ENCODE results near the gene MTMR1. TPM values are rescaled to one million over a fixed set of nuclear protein-coding genes. Genes with fewer than 3 reads are reported as not detected.

MTMR1 gene
- total RNA-seq, 4 donors from 2014 or later = 17.6 to 28.4 (median 24.6) TPM

DNA sequence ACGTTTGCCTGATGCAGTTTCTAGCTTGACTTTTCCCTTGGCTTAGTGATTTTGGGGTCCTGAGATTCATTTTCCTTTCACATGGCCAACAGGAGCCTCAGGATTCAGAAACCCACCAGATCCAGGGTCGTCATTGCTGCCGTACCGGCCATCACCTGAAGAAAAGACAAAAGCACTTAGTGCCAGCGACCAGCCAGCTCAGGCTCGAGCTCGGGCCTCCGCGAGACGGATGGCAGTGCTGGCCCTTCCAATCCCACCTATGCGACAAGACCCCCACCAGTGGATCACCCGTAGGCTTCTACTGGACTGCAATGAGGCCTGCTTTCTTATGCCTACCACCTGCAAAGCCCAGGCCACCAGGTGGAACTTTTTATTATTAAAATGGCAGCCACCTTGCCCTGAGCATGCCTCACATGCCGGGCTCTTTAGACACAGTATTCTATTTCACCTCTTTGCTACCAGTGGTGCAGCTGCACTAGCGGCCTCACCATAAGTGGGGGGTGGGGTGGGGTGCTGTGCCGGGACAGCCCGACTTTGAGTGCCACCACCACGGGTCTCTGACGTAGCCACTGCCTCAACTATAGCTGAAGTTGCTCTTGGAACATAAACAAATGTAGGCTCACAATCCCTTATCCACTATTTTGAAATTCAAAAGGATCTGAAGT, 84.3 kb downstream of the MTMR1 start:
- H3K27ac ChIP-seq = no peak overlapping the region
- H3K27me3 ChIP-seq = no peaks in the 10 kb centered on the region
- no peaks in the 10 kb centered on the region for H3K4me1 ChIP-seq
- no peaks in the 10 kb centered on the region for H3K9me3 ChIP-seq
- no peak for DNase-seq
- intact Hi-C loops (cut with DNase I) = no loop called here
- TF ChIP-seq, protein P1, sequence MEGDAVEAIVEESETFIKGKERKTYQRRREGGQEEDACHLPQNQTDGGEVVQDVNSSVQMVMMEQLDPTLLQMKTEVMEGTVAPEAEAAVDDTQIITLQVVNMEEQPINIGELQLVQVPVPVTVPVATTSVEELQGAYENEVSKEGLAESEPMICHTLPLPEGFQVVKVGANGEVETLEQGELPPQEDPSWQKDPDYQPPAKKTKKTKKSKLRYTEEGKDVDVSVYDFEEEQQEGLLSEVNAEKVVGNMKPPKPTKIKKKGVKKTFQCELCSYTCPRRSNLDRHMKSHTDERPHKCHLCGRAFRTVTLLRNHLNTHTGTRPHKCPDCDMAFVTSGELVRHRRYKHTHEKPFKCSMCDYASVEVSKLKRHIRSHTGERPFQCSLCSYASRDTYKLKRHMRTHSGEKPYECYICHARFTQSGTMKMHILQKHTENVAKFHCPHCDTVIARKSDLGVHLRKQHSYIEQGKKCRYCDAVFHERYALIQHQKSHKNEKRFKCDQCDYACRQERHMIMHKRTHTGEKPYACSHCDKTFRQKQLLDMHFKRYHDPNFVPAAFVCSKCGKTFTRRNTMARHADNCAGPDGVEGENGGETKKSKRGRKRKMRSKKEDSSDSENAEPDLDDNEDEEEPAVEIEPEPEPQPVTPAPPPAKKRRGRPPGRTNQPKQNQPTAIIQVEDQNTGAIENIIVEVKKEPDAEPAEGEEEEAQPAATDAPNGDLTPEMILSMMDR (IDR thresholded peaks at IDR 0.05) = no peak
- TF ChIP-seq POLR2A (IDR thresholded peaks at IDR 0.05) = no peak
- no peaks in the 10 kb centered on the region for H3K36me3 ChIP-seq
- WGBS, 2 donors = 93 to 96% methylated on average over 8 to 17 of the region's 18 CpGs
- no peak overlapping the region for H3K4me3 ChIP-seq (replicated peaks in 1 of 3)

DNA sequence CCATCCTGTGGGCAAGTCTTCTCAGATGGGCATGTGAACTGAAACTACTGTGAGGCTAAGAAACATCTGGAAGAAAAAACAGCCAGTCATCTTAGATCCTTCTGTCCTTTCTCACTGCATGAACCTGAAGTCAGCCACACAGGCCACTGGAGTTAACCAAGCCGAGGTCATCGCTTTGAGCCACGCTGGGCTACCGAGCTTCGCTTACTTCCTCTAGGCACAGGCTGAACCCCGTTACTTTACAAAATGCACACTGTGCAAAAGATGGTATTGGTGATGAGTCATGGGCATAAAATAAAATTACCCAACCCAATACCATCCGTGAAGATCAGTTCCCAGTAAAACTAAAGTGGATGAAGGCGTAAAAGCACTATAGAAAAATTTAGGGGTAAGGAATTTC, 86.2 kb downstream of the MTMR1 start:
- no peak for DNase-seq
- Histone ChIP-seq H3K27me3 (no peaks in the 10 kb centered on the region), H3K36me3 (no peaks in the 10 kb centered on the region), H3K9me3 (no peaks in the 10 kb centered on the region), H3K4me3 (replicated peaks in 1 of 3) (no peak overlapping the region), H3K27ac (no peak overlapping the region), H3K4me1 (no peaks in the 10 kb centered on the region)
- intact Hi-C loops (cut with DNase I) = no loop called here
- TF ChIP-seq, protein P1 (IDR thresholded peaks at IDR 0.05) = no peak
- no peak for TF ChIP-seq POLR2A (IDR thresholded peaks at IDR 0.05)
- WGBS, 2 donors = 94% methylated on average over 8 of the region's 8 CpGs

DNA sequence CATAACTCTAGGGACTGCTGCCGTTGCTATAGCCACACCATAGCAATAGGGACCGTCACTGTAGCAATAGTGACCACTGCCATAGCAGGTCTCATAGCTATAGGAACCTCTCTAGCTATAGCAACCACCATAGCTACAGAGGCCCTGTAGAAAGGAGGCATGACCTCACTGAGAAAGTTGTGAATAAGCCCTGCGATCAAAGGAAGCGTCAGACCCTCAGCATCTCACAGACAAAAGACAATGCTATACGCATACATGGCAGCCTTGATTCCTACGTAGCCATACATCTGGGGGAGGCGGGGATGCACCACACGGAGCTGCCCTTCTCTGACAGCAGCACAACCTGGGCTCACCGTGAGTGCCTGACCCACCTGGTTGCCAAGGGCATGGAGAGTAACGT, 88.5 kb downstream of the MTMR1 start:
- no peaks in the 10 kb centered on the region for H3K9me3 ChIP-seq
- H3K4me3 ChIP-seq (replicated peaks in 1 of 3) = no peak overlapping the region
- H3K27me3 ChIP-seq = no peaks in the 10 kb centered on the region
- H3K27ac ChIP-seq = no peak overlapping the region
- 96 to 99% methylated on average over 9 to 10 of the region's 10 CpGs for WGBS, 2 donors
- TF ChIP-seq, protein P1 (IDR thresholded peaks at IDR 0.05) = no peak
- no peak for TF ChIP-seq POLR2A (IDR thresholded peaks at IDR 0.05)
- no peaks in the 10 kb centered on the region for H3K36me3 ChIP-seq
- no peak for DNase-seq
- no peaks in the 10 kb centered on the region for H3K4me1 ChIP-seq
- intact Hi-C loops (cut with DNase I) = no loop called here

DNA sequence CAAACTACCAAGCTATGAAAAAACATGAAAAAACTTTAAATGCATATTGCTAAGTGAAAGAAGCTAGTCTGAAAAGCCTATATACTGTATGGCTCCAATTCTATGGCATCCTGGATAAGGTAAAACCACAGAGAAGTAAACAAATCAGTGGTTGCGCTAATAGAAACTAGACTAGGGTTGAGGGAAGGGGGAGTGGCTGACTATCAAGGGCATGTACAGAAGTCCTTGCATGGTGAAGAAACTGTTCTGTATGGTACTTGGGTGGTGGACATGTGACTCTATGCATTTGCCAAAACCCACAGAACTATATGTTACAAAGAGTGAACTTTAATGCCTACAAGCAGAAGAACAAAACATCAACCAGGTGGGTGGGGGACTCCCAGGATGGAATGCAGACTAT, 96.8 kb downstream of the MTMR1 start:
- no peaks in the 10 kb centered on the region for H3K4me1 ChIP-seq
- 100% methylated on average over 1 of the region's 1 CpG for WGBS, 2 donors
- H3K36me3 ChIP-seq = no peaks in the 10 kb centered on the region
- H3K27ac ChIP-seq = no peak overlapping the region
- no peak for DNase-seq
- no peak overlapping the region for H3K4me3 ChIP-seq (replicated peaks in 1 of 3)
- intact Hi-C loops (cut with DNase I) = no loop called here
- TF ChIP-seq POLR2A (IDR thresholded peaks at IDR 0.05) = no peak
- TF ChIP-seq, protein P1 (IDR thresholded peaks at IDR 0.05) = no peak
- H3K27me3 ChIP-seq = no peaks in the 10 kb centered on the region
- H3K9me3 ChIP-seq = no peaks in the 10 kb centered on the region

DNA sequence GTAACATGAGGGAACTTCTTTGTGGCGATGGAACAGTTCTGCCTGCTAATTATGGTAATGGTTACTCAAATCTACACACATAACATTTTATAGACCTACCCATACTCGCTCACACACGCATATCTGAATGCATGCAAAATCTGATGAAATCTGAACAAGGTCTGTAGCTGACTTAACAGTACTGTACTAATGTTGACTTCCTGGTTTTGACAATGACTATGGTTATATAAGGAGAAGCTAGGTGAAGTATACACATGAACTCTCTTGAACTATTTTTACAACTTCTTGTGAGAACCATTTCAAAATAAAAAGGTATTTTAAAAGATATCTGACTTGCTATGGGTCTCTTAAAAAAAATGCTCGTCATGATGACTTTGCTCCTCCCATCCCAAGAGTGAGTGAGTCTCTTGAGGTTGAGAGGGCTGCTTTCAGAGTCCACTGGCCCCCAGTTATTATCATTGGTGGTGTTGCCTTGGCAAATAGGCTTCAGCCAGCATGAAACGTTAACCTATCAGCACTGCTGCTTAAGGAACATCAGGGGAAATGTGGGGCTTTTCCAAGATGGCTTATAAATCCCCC, 99.8 kb downstream of the MTMR1 start:
- no peak overlapping the region for H3K4me3 ChIP-seq (replicated peaks in 1 of 3)
- intact Hi-C loops (cut with DNase I) = no loop called here
- H3K4me1 ChIP-seq = no peaks in the 10 kb centered on the region
- TF ChIP-seq POLR2A (IDR thresholded peaks at IDR 0.05) = no peak
- TF ChIP-seq, protein P1 (IDR thresholded peaks at IDR 0.05) = no peak
- no peak for DNase-seq
- 91 to 92% methylated on average over 5 of the region's 5 CpGs for WGBS, 2 donors
- no peaks in the 10 kb centered on the region for H3K36me3 ChIP-seq
- no peak overlapping the region for H3K27ac ChIP-seq
- no peaks in the 10 kb centered on the region for H3K27me3 ChIP-seq
- no peaks in the 10 kb centered on the region for H3K9me3 ChIP-seq
